Activated CD4-positive, CD25-positive, alpha-beta regulatory T cell treated with anti-CD3 and anti-CD28 coated beads, Interleukin-2, amount 50 U/mL, for 16 hours (primary cell): ENCODE results near the gene TRMT5.

Experiments
- DNase-seq: peaks from one replicate; pipeline ENCODE4 v3.0.0-alpha.2; 2020; ENCODE audit warnings: low read depth, low spot score

Gene TRMT5

DNA sequence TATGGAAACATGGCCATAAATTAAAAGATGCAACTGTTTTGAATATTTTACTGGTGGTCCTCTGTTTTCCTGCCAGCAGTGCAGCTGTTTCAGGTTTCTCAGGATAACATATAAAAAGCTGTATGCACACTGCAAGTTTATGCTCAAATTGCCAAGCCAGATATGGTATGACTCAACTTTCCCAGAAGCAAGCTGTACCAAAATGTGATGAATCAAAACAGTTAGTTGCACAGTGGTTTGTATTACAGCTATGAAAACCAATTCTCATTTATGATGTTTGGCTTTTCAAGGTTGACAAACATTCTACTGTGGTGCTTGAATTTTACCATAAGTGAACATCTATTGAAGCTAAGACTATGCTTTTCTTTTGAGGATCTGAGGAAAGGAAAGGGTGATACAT is 15.5 kb downstream of the TRMT5 start:
- no peak for DNase-seq

DNA sequence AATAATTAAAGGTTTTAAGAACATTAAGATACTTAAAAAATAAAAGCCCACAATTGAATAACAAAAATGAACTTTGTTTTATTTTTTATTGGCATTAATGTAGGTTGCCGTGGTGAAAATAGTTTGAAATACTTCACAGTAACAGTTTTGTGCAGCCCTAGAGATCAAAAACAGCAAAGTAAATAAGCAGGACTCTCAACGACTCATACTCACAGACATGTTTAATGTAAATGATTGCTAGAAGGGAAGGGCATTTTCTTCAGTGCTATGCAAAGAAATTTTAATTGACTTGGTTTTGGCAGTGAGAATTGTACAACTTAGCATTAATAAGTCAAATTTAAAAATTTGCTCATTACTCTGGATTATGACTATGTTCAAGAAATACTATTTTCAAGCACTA is 16.0 kb downstream of the TRMT5 start:
- no peak for DNase-seq

DNA sequence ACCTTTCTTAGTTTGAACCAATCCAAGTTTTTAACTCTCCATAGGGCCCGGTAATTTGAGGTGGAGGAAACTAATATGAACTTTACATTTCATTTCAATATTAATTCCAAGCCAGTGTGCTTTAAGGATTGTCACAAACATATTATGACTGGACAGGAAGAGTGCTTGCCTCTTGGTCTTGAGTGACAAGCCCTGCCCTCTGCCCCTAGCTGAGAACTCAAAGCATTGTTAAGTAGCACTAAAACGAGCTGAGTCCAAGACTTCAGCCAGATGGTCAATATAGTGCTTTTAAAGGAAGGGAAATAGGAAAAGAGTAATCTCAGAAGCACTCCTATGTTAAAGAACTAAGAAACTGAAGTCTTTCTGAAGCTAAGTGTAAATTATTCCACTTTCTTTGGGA is 17.1 kb downstream of the TRMT5 start:
- DNase-seq, result no peak

DNA sequence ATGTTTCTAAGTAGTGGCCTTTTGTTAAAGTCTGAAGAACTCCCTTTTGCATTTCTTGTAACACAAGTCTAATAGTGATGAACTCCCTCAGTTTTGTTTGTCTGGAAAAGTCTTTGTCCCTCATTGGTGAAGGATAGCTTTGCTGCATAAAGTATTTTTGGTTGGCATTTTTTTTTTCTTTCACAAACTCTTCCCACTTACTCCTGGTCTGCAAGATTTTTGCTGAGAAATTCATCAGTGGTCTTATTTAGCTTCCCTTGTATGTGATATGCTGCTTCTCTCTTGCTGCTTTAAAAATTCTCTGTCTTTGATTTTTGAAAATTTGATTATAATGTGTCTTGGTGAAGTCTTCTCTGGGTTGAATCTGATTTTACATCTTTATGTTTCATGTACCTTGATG is 22.7 kb downstream of the TRMT5 start:
- DNase-seq, result no peak

DNA sequence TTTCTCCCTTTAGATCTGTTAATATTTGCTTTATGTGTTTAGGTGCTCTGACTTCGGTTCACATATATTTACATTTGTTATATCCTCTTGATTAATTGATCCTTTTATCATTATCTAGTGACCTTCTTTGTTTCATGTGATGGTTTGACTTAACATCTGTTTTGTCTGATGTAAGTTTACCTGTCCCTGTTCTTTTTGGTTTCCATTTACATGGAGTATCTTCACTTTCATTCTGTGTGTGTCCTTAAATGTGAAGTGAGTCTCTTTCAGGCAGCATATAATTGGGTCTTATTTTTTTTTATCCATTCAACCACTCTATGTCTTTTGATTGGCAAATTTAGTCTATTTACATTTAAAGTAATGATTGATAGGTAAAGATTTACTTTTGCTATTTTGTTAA is 24.2 kb downstream of the TRMT5 start:
- no peak for DNase-seq

DNA sequence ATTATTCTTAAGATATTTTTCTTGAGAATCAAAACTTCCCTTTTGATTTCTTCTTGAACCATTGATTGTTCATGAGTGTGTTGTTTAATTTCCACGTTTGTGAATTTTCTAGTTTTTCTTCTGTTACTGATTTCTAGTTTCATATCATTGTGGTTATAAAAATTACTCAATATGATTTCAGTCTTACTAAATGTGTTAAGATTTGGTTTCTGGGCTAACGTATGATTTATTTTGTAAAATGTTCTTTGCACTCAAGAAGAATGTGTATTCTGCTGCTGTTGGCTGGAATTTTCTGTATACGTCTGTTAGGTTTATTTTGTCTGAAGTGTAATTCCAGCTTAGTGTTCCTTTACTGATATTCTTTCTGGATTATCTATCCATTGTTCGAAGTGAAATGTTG is 24.7 kb downstream of the TRMT5 start:
- no peak for DNase-seq

DNA sequence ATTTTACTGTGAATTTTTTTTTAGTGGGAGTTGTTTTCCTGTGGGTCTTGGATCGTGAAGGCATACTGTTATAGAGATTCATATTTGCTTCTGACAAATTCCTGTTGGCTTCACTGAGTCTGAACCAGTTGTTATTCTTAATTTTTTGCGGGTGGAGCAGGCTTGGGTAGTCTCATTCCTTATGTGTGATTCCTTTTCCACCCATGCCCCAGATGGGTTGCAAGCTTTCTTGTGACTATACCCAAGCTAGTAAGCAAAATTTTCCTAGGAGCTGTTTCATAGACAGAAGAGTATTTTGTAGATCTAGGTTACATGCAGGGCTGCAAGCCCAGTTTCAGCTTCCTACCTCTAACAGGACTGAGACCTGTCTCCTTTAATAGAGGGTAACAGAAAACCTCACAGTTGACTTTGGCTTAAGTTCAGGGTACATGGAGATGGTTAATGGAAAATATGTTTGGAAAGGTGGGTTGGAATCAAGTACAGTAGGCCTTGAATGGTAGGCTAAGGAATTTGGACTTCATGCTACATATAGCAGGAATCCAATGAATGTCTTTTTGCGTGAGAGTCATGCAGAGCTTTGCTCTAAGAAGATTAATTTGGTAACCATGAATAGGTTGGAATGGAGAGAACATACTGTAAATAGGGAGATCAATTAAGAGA is 29.0 kb downstream of the TRMT5 start:
- DNase-seq, result no peak

DNA sequence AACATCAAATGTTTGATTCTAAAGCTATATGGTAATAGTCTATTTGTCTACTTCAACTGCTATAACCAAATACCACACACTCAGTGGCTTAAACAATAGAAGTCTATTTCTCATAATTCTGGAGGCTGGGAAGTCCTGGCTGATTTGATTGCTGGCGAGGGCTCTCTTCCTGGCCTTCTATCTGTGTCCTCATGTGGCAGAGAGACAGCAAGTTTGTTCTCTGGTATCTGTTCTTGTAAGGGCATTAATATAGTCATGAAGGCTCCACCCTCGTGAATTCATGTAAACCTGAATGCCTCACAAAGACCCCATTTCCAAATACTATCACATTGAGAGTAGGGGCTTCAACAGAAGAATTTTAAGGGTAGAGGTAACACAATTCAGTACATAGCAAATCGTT is 34.1 kb downstream of the TRMT5 start:
- no peak for DNase-seq

DNA sequence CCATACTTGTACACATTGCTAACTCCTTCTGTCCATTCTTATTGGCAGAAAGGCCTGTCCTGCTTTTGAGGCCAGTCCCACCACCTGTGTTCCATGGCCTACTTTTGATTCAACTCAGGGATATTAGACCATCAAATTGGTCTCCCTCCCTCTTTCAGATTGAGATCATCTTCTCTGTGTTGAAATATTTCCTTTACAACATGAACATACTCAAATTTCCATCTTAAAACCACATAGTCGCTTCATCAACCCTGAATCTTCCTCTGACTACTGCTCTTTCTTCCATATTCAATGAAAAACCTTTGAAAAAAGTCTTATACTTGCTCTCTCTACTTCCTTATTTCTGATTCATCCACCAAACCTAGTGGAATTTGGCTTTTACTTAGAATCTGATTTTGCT is 34.9 kb downstream of the TRMT5 start:
- DNase-seq, result no peak

DNA sequence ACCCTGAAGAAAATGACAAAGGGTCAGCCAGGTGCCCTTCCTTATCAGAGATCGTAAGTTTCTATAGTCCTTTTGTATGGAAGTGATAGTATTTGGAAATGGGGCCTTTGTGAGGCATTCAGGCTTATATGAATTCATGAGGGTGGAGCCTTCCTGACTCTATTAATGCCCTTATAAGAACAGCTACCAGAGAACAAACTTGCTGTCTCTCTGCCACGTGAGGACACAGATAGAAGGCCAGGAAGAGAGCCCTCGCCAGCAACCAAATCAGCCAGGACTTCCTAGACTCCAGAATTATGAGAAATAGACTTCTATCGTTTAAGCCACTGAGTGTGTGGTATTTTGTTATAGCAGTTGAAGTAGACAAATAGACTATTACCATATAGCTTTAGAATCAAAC is 36.7 kb downstream of the TRMT5 start:
- no peak for DNase-seq

DNA sequence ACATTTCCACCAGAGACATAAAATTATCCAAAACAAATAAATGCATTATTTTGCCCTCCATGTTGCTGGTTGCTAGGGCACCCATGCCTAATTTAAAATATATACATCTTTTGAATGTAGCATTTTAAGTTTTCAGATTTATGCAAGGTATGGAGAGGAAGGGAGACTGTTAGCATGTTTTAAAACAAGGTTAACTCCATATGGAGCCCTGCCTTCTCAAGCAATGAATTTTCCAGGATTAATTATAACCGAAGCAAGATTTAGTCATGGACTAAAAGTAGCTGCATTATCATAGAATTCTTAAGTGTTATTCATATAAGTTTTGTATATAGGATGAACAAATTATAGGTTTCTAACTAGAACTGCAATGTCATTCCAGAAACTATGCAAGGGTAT is 37.2 kb downstream of the TRMT5 start:
- DNase-seq, result no peak

DNA sequence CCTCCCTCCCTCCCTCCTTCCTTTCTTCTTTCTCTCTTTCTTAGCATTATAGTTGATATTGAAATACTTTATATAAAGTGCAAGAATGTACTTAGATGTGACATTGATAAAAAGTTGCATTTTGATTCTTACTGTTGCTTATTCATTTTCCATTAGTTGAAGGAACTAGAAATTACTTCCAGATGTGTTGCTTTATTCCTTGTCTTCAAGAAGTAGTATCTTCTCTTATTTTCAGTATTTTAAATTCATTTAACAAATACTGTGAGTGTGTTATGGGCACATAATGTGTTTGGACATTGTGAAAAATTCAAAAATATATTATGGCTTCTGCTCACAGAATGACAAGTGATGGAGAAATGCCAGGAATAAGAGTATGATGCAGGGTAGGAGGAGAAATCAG is 45.6 kb downstream of the TRMT5 start:
- no peak for DNase-seq

DNA sequence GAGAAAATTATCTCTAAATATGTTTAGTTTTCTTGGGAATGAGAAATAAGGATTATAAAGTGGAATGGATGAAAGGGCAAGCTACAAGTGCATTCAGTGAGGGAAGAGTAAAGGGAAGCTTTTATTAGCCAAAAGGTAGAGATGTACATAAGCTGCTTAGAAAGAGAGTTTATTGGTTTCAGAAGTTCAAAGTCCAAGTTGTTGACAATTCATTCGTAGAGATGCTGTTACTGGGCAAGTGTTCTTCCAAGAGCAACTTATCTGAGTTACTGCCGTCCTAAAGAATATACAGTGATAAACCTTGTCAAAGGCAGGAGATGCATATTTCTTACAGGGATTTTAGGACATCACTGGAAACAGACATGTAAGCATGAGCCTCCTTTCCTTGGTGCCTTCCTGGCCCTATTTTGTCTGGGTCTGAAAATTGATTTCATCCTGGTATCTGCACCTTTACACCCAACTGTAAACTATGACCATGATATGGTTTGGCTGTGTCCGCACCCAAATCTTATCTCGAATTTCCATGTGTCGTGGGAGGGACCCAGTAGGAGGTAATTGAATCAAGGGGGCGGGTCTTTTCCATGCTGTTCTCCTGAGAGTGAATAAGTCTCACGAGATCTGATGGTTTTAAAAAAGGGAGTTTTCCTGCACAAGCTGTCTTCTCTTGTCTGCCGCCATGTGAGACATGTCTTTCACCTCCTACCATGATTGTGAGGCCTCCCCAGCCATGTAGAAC is 46.8 kb downstream of the TRMT5 start:
- DNase-seq, result no peak

DNA sequence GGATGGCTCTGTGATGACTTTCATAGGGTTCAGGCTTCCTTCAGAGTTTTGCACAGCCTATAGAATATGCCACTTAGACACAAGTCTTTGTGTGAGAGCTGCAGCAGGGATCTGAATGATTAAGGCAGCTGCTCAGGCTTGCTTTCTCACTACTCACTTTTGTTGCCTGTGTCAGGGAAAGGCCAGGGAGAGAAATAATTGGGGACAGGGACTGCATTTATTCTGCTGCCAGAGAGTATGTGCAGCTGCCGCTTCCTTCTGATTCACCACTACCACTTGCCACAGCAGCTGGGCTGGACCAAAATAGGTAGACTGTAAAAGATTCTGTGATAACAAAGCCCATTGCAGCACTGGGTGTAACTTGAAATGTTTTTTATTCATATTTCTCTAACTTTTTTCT is 49.7 kb downstream of the TRMT5 start:
- DNase-seq, result no peak

DNA sequence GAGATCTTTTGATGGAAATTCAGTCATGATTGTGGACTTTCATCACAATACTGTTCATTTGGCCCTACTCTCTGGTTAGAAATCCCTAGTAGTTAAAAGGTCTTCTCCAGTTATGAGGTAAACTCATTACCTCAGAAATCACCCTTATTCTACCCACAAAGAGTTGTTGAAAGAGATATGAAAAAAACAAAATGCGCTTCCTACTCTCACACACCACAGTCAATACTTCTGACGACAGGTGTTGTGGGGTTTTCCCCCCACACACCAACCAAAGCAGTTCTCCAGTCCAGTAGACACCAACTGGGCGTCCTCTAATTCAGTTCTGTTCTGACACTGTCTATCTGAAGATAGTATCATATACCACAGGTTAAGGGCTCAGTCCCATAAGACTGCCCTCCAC is 54.9 kb downstream of the TRMT5 start:
- DNase-seq, result no peak

DNA sequence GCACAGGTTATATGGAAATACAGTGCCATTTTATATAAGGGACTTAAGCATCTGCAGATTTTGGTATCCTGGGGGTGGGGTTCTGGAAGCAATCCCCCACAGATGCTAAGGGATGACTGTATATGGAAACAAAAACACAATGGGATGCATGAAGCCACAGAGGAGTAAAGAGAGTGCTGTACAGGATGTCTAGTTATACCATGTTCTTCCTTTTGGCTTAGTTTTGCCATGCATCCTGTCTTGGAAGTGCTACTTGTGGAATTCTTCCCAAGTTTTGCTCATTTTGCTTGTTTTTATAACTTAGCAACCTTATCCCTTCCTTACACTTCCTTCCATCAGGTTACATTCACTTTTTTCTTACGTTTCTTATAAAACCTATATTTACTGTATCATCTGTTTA is 55.6 kb downstream of the TRMT5 start:
- DNase-seq, result no peak

DNA sequence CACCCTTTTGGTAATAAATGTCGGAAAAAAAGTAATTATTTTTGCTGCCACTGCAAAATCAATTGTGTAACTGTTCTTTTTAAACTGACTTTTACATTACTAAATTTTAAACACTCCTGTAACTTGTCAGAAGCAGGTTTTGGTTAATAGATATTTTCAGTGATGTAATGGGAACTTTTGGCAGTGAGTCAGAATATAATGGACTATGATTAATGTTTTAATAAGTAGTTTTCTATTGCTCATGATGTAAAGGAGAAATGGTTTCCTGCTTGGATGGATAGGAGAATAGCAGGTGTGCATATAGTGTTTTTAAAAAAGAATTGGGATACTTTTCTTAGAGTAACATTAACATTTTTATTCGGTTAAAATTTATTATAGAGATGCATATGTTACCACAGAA is 58.8 kb downstream of the TRMT5 start:
- DNase-seq, result no peak
